HL-60/S4 treated with retinoic acid at 250 ng/mL for 4 days and 3 days (cell line): ENCODE data around the gene HPX.
"Not testable (repeated sequence)": the region's sequence is repeated elsewhere in the genome, so short reads cannot be mapped to it uniquely, and the experiment has no call there.

Source experiments
- in situ Hi-C: fragments of 300-500 bp; cut with MboI; formaldehyde crosslinking; loops from 2 replicates; pipeline ENCODE4 v1.7.0; 2022; ENCODE audit warnings: low sequenced_read_pairs

Gene HPX

GRCh38 chr11:6393989-6394670, 46.7 kb downstream of the HPX start:
- in situ Hi-C loops, result no loop called here

- in situ Hi-C loops, result not testable (repeated sequence)
Measured at GRCh38 chr11:6392251-6392650, 48.5 kb downstream of the HPX start.

GRCh38 chr11:6391537-6392134, 49.2 kb downstream of the HPX start:
- in situ Hi-C loops, result no loop called here

DNA sequence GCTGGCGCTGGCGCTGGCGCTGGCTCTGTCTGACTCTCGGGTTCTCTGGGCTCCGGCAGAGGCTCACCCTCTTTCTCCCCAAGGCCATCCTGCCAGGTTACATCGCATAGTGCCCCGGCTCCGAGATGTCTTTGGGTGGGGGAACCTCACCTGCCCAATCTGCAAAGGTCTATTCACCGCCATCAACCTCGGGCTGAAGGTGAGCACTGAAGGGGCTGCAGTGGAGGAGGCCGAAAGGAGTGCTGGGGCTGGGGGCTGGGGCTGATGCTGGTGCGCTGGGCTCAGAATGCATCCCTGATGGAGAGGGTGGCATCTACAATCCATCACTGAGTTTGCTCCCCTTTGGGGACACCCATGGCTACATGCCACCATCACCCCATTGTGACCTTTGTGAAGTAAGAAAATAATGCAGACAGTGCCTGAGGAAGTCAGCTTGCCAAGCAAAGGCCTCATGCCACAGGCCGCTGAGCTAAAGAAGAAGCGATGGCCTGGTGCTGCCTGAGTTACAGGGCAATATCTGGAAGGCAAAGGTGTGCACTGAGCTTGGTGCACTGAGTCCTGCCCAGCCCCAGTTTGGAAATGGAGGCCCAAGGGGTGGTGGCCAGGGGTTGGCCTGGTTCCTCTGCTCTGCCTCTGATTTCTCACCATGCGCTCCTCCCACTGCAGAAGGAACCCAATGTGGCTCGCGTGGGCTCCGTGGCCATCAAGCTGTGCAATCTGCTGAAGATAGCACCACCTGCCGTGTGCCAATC, 49.9 kb downstream of the HPX start:
- in situ Hi-C loops, result no loop called here

DNA sequence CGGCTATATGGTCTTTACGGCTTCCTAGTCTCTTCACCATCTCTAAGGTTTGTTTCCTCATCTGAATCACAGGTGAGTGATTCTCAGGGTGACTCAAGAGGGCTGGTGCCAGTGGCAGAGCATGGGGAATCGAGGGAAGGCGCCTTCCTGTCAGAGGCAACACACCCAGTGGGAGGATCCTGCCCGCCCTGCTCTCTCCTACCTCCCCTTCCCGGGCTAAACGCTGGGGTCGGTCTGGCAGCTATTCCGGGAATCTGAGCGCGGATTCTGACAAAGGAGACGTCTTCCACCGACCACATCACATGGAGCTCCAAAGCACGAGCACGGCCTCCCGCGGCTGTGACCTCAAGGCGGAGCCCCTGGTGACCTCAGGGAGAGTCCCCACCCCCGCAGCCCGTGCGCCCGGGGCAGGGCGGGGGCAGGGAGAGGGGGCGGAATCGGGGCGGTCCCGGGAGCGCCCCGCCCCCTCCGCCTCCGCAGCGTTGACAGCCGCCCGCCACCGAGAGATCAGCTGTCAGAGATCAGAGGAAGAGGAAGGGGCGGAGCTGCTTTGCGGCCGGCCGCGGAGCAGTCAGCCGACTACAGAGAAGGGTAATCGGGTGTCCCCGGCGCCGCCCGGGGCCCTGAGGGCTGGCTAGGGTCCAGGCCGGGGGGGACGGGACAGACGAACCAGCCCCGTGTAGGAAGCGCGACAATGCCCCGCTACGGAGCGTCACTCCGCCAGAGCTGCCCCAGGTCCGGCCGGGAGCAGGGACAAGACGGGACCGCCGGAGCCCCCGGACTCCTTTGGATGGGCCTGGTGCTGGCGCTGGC, 50.7 kb downstream of the HPX start, which contains the start of gene SMPD1:
Gene SMPD1, plus strand, starts transcription at position 570 of the 813 bp plus-strand sequence. Its CDS starts 125 bp downstream, at position 695.
- in situ Hi-C loops, result no loop called here

DNA sequence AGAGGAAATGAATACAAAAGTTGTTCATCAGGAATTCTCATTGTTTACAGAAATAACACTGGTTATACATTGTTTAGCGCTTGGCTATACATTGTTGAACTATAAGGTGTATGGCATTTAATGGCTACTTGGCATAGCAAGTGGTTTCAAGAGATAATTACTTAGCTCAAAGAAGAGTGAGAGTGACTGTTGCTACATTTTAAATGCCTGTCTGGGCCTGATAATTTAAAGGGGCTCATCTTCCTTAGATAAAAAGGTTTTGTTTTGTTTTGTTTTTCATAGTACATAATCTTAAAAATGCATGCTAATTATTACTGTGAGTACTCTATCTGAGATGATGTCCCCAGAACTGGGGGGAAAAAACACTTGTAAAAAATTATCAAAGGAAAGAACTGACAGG, 52.0 kb downstream of the HPX start:
- in situ Hi-C loops, result no loop called here

DNA sequence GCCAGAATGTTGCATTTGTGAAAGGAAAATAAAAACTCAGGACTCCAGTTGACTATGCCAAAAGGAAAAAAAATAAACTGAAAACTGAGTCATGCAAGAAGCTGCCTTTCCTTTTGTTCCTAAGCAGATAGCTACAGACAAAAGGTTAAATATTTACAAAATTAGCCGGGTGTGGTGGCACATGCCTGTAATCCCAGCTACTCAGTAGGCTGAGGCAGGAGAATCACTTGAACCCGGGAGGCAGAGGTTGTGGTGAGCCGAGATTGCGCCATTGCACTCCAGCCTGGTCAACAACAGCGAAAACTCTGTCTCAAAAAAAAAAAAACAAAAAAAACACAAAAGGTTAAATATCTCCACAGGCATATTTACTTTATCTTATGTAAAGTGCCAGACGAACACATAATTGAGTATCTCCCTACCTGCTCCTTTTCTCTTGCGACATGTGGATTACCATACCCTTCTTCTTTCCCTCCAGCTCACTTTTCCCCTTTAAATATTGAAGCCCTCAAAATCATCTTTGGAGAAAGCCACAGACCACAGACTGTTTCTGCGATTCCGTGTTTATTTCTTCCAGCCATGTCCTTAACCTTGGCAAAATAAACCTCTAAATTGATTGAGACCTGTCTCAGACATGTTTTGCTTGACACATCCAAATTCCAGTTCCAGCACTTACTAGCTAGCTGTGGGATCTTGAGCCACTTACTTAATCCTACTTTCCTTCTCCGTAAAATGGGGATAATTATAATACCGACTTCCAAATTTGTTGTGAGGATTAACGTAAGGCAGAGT, 52.8 kb downstream of the HPX start:
- in situ Hi-C loops, result no loop called here

- in situ Hi-C loops, result no loop called here
Measured at GRCh38 chr11:6385046-6385777, 55.6 kb downstream of the HPX start.
